ENCODE data around the gene ST3GAL3.

ST3GAL3 gene

DNA sequence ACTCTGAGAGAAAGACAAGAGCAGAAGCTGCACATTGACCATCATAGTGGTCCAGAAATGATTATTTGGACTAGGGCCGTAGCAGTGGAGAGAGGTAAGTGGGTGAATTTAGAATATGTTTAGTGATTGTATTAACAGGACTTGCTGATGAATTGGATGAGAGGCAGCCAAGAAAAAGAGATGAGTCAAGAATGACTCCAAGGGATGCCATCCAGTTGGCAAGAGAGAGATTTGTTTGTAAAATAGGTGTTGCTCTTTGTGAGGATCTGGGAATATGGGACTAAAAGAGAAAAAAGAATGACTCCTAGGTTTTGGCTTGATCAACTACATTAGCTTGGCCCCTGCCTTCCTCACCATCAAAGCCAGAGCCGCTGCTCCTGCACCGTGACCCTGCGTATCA, 172.1 kb downstream of the ST3GAL3 start:
- DNase-seq, result peak in 1 of 14 donors; percentile 46

DNA sequence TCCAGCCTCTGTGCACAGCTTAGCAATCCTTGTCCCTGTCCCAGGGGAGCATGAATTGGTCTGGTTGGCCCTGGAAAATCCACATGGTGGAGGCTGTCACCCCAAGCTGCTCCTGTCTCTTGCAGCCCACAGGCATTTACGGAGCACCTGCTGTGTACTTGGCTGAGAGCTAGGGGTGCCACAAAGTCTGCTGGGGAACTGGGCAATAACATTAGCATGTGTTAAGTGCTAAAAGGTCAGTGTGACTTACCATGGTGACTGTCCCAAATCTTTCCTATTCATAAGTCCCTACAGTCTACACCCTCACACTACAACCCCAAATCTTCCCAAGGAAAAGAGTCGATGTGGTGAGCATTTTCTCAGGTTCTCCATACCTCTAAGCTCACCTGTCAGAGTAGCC, 172.7 kb downstream of the ST3GAL3 start:
- DNase-seq, result no peak

DNA sequence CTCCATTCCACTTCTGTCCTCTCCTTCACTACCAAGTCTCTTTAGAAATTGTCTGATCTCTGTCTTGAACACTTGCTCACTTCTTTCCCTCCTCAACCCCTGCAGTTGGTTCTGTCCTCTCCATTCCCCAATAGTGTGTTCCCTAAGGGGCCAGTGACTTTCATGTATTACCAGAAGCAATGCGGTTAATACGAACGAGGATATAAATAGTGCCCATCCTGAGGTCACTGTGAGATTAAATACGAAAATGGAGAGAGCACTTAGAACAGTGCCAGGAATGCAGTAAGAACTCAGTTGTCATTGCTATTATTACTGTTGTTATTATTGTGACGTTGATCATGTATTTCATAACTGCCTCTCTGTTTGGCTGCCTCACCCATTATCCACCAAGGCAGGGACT, 173.3 kb downstream of the ST3GAL3 start:
- DNase-seq, result no peak

DNA sequence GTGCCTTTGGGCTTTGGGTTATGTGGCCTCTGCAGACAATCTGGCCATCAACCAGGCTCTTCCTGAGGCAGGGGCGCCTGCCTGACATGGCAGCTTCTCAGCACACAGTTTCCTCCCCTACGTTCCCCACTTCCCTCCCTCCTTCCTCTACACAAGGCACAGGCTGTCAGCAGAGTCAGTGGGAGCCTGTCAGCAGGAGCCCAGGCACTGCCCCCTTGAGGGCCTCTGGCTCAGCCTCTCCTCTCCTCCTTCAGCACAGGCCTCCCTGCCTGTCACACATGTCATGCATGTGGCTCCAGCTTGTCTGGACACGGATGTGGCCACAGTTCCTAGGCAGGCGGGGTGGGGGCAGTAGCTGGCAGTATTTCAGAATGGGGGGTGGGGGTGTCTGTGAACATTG, 174.1 kb downstream of the ST3GAL3 start:
- DNase-seq, result no peak

DNA sequence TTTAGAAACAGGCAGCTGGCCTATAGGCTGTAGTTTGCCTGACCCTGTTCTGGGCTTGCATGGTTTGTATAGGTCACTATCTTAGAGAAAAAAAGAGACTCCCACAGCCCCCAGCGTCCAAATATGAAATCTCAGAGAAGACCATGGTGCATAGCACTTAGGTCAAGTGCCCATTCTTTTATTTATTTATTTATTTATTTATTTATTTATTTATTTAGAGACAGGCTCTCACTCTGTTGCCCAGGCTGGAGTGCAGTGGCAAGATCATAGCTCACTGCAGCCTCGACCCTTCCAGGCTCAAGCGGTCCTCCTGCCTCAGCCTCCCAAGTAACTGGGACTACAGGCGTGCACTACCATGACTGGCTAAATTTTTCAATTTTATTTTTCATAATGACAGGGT, 175.4 kb downstream of the ST3GAL3 start:
- no peak for DNase-seq

DNA sequence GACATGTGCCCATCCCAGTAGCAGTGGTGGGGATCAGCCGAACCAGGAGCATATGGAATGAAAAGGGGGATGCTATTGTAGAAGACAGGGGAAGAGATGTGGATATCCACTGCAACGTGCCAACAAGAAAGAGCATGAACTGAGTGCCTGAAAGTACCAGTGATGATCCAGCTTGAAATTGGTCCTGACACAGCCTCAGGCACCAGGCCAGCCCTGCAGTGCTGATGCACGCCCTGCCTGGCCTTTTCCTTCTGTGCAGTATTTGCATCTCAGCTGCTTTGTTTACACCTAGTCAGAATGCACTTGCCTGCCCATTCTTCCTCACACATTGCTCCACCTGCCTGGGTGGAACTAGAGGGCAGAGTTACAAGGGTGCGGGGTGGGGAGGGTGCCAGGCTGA, 176.0 kb downstream of the ST3GAL3 start:
- DNase-seq, result peak in 1 of 14 donors; percentile 19

DNA sequence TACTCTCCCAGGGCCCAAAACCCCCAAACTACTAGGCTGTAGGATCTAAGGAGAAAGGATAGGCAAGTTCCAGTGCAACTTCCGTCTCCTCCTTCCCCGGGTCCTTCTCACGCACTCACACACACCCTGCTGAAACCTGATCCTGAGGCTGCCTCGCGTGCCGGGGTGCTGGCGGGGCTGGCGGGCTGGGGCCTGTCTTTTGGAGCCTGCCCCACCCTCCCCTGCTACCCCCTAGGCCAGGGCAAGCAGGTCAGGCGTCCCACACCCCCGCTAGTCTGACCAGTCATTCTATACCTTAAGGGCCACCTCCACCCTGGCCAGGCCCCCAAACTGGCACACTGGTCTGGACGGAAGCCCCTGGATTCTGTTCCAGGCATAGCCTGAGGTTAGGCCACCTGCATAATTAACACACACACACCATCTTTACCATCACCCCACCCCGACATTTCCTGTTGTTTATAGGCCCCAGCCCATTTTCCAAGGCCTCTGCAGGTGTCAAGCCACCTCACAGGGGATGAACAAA, 178.0 kb downstream of the ST3GAL3 start:
- DNase-seq, result no peak

DNA sequence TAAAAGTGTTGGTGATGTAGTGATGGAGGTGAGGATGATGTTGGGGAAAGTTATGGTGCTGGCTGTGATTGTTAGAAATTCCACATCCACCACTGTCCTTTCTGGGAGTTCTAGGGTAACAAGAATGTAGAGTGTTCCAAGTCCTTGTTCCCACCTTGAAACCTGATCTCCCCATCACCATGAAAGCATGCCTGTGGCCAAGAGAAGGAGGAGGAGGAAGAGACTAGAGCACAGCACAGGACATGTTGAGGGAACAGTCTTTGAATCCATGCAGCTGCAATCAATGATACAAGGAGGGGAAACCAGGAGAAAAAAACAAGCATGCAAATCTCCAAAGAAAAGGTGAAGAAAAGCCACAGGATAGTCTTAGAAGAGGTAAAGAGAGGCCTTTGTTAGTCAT, 180.4 kb downstream of the ST3GAL3 start:
- no peak for DNase-seq

DNA sequence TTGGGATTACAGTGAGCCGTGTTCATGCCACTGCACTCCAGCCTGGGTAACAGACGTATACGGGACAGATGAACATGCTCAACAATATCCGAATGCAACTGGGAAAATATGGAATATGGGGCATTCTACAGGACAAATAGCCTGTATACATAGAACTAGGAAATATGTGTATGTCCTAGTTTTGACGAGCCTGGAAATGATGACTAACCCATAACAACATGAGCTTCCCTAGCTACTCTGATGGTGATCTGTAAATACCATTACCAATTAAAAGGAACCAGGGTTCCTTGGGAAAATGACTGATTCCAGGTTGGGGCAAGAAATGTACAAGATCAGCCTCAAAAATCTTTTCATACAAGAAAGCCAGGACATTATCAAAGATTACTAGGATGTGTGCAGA, 183.5 kb downstream of the ST3GAL3 start:
- no peak for DNase-seq

DNA sequence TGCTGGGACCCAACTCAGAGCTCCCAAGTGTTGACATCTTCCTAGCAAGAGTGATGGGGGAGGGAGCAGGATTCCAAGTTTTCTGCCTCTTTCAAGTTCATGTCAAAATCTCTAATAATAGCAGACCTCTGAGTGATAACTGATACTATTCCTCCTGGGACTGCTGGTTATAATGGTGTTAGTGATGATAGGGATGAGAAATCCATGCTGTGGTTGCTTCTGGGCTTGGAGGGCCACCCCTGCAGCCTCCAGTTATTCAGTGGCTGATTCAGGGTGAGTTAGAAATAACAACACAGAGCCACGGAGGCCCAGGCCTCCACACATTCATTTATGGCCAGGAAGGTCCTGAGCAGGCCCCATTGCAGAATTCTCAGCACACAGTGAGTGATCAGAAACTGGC, 185.7 kb downstream of the ST3GAL3 start:
- no peak for DNase-seq

DNA sequence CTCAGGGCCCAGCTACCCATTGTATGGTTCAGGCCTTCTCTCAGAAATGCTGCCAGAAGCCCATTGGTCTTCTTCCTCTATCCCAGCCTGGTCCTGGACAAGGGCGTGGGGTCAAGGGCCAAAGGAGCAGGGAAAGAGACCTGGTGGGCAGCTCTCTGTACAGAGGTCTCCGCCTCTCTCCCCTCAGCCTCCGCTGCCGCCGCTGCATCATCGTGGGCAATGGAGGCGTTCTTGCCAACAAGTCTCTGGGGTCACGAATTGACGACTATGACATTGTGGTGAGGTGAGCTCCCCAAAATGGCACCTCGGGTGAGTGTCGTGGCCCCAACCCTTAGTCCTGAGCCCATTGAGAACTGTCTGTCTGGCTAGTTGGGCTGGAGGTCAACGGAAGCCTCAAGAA, 191.6 kb downstream of the ST3GAL3 start:
- no peak for DNase-seq

DNA sequence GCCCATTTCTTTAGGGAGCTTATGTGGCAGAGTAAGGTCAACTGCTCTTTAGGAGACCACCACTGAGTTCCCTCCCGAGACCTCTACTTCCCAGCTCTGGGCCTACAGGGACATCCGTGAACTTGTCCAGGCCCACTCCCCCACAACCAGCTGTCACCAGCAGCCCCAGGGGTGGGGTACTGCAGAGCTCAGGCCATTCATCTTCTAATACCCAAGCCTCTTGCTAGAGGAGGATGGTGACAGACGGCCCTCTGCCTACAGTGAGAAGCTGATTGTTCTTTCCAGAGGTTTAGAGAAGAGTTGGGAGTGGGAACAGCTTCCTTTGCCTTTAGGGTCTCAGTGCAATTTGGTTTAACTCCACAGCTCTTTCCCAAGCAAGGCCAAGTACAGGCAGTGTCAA, 193.1 kb downstream of the ST3GAL3 start:
- no peak for DNase-seq

DNA sequence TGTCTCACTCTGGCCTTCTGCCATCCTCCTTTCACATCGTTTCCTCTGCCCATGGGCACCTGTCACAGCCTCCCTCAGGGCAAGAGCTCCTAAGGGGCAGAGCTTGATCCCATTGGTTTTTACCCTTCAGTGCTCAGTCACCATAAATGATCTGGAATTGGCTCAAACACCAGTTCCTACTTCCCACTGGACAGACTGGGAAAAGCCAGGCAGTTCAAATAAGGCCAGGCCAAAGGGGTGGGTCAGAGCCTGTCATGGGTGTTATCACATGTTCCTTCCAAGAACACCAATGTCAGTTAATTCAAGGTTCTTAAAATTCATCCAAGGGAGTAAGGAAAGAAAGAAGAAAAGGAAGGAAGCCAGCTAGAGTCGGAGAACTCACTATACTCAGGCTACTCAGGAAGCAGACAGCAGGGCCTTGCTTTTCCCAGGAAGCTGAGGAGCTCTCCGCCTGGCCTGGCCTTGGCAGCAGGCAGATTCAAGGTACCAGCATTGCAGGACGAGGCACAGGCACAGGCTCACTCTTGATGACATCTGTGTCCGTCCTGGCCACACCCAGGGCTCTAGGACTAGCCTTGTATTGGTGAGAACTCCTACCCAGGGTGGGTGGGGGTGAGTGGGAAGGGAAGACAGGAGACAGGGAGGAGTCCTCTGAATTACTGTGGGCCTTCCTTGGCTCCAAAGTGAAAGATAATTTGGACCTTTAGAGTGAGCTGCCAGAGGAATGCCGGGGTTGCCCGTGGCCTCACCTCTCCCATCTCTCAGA, 194.0 kb downstream of the ST3GAL3 start:
- DNase-seq, result no peak

DNA sequence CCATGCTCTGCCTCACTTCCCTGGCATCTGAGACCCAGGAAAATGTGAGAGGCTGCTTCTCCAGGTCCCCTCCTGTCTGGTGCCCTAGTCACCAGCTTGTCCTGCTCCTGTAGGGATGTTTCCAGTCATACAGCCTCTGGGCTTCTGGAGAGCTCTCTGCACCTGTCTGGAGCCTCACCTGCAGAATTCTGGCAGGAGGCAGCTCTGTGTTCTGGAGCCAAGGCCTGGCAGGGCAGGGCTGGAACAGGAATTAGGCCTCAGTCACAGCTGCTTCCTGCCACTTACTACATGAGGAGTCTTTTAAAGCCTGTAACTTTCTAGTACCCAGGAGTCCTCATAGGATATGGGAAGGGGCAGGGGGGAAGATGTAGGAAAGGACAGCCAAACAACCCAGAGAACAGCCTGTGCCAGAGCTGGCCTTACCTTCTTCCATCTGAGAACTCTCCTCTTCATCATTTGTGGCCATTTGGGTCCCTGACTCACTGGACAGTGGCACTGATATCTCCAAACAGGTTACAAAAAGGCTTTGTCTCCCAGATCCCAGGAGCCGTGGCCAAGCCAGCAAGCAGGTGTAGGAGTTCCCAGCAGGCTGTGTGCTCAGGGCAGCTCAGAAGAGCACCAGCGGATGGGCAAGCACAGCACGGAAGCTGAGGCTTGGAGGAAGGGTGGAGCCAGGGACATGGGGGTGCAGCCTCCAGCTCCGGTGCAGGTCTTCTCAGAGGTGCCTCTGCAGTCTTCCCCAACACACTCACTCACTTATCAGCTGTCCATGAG, 194.9 kb downstream of the ST3GAL3 start:
- no peak for DNase-seq

DNA sequence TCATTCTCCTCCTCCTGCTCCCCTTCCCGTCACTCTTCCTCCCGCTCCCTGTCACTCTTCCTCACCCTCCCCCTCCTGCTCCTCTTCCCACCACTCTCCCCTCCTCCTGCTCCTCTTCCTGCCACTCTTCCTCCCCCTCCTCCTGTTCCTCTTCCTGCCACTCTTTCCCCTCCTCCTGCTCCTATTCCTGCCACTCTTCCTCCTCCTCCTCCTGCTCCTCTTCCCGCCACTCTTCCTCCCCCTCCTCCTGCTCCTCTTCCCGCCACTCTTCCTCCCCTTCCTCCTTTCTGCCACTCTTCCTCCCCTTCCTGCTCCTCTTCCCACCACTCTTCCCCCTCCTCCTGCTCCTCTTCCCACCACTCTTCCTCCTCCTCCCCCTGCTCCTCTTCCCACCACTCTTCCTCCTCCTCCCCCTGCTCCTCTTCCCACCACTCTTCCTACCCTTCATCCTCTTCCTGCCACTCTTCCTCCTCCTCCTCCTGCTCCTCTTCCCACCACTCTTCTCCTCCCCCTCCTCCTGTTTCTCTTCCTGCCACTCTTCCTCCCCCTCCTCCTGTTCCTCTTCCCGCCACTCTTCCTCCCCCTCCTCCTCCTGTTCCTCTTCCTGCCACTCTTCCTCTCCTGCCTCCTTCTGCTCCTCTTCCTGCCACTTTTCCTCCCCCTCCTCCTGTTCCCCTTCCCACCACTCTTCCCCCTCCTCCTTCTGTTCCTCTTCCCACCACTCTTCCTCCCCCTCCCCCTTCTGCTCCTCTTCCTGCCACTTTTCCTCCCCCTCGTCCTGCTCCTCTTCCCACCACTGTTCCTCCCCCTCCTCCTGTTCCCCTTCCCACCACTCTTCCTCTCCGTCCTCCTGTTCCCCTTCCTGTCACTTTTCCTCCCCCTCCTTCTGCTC, 197.6 kb downstream of the ST3GAL3 start:
- no peak for DNase-seq

DNA sequence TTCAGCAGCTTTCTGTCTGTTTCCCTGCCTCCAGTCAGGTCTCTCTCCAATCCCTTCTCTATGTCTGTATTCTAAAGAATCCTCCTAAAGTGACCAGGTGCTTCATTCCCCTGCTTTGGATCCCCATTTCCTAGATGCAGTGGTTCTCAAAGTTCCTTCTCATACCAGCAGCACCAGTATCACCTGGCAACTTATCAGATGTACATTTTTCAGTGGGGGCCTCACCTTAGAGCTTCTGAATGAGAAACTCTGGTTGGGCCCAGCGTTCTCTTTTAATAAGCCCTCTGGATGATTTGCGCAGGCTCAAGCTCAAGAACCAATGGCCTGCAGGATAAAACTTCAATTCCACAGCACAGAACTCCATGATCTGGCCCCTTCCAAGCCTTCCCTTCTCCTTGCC, 200.9 kb downstream of the ST3GAL3 start:
- no peak for DNase-seq

DNA sequence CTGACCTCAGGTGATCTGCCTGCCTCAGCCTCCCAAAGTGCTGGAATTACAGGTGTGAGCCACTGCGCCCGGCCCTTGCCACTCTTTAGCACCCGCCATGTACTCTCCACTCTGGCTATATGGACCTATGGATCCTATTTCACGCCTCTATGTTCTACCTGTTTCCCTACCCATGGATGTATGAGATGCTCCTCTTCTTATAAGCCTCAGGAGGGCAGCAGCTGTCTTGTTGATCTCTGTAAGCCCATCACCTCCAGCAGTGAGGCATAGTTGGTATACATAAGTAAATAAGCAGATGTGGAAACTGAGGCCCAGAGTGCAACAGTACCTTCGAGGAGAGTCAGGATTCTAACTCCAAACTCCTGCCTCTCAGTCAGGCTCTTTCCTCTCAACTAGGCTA, 201.5 kb downstream of the ST3GAL3 start:
- no peak for DNase-seq

DNA sequence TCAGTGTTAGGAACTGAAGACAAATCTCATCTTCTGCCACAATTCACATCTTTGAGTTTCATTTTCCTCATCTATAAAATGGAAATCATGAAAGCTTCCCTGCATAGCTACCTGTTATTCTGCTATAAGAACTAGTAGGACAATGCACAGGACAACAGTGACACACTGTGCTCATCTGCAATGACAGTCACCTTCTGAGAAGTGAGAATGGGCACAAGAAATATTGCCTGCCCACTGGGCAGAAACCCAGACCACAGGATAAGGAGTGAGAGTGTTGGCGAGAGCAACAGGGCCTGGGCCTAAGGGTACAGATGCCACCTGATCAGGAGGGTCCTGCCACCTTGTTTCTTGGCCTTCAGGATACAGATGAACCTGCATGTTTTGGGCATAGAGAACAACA, 203.0 kb downstream of the ST3GAL3 start:
- DNase-seq, result no peak

DNA sequence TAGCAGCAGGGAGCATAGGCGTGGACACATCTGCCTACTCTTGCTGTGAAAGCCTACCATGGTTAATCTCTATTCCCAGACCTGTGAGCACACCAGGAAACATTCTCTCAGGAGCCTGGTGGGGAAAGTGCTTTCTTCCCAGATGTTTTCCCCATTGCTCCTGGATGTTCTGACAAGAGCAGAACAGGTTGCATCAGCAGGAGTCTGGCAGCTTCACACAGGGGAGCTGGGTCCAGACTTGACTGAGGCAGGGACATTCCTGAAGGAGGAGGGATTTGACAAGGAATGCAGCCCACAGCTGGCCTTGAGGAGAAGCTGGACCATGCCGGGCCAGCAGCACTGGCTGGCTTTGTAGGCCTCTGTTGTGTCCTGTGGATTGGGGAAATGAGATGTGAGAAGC, 205.3 kb downstream of the ST3GAL3 start:
- no peak for DNase-seq

DNA sequence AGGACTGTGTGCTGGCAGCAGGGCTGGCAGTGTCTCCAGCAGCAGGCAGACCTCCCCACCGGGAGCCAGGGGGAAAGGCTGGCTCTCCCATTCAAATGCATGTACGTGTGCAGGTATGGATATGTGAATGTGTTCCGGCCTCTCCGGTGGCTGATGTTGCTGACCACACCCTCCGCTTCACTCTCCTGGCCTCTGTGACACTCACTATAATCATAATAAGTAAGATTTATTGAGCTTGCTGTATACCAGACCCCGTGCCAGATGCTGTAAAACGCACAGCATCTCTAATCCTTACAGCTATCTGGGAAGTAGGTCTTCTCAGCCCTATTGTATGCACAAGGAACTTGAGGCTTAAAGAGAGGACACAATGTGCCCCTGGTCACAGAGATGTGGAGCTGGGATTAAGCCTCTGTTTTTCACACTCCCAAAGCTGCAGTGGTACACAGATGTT, 205.7 kb downstream of the ST3GAL3 start:
- no peak for DNase-seq

DNA sequence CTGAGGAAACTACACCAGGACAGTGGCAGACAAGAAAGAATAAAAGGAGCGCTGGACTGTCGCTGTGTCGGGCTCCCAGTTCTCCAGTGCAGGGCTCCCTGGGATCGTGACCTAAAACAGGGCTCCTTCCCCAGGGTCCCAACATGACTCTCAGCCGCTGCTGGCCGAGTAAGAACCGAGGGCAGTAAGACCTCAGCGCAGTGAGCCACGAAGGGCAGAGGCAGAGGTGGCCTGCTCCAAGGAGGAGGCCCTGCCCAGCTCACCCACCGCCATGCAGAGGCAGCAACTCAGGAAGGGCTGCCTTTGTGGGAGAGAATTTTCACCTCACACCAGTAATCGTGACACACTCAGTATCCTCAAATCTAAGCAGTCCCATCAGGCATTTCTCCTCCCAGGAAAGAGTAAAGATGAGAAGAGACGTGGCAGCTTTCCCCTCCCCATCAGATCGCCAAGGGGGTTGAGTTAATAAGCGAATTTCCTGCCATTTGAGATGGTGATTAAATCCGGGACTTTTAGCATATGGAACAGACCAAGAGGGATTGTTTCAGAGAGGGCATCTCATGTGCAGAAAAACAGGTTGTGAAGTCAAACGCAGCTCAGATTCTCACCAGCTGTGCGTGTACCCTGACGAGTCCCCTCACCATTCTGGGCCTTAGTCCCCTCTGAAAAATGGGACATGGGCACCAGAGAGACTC, 206.5 kb downstream of the ST3GAL3 start:
- DNase-seq, result no peak

Data from C1 segment of cervical spinal cord (tissue), 14 donors.